HG03045 (cell line): ENCODE measurements around the gene PDCD2L.
"Not testable (repeated sequence)": the region's sequence is repeated elsewhere in the genome, so short reads cannot be mapped to it uniquely, and the experiment has no call there.

Experiments
- ATAC-seq: cut with Tn5 transposase; IDR thresholded peaks from one replicate; pipeline ENCODE4 v1.9.1; 2021; ENCODE audit warnings: mild to moderate bottlenecking, moderate library complexity; ENCODE audit not compliant: unreplicated experiment

Gene PDCD2L

GRCh38 chr19:34373601-34374288 is 30.5 kb upstream of the PDCD2L start:
- ATAC-seq = no peak

- no peak for ATAC-seq
Measured at GRCh38 chr19:34375598-34375997, 28.6 kb upstream of the PDCD2L start.

- no peak for ATAC-seq
Measured at GRCh38 chr19:34380639-34381241, 23.5 kb upstream of the PDCD2L start.

- no peak for ATAC-seq
Measured at GRCh38 chr19:34381399-34382251, 22.6 kb upstream of the PDCD2L start.

DNA sequence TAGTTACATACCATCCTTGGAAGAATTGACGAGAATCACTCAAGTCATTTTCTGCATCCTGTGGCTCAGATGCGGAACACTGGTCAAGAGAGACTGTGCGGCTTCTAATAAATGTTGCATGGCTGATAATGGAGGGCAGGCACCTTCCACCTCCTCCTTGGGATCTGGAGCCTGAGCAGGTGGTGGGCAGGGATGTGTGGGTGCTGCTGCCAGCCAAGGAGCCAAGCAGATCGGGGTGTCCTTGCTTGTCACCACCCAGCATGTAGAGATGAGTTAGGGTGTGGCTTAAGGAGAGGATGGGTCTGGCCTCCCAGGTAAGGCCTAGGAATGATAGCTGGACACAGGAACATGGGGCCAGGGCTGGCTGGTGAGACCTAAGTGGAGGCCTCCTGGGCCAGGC is 21.7 kb upstream of the PDCD2L start:
- ATAC-seq = no peak

DNA sequence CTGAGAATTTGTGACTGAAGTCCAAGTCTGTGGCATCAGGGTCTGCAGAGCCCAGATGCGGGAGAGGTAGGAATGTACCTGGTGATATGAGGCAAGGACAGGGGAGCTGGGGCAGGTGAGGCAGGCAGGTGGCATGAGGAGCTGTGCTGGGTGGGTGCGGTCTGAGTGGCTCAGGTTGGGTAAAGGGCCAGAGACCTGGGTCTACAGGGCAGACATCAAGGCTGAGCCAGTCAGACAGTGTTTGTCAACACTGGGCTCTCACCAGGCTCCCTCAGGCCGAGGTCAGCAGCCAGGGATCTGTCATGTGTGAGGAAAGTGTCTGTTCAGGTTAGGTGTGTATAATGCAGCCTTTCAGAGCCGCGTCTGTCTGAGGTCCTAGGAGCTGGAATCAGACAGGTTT is 20.6 kb upstream of the PDCD2L start:
- ATAC-seq = no peak

GRCh38 chr19:34386645-34387445 is 17.4 kb upstream of the PDCD2L start:
- no peak for ATAC-seq

GRCh38 chr19:34387446-34387810 is 16.8 kb upstream of the PDCD2L start:
- no peak for ATAC-seq

- ATAC-seq = not testable (repeated sequence)
Measured at GRCh38 chr19:34388745-34389144, 15.5 kb upstream of the PDCD2L start.

GRCh38 chr19:34391813-34392212 is 12.4 kb upstream of the PDCD2L start:
- no peak for ATAC-seq

GRCh38 chr19:34393031-34393430 is 11.2 kb upstream of the PDCD2L start:
- ATAC-seq = no peak

GRCh38 chr19:34393629-34394028 is 10.6 kb upstream of the PDCD2L start:
- no peak for ATAC-seq

DNA sequence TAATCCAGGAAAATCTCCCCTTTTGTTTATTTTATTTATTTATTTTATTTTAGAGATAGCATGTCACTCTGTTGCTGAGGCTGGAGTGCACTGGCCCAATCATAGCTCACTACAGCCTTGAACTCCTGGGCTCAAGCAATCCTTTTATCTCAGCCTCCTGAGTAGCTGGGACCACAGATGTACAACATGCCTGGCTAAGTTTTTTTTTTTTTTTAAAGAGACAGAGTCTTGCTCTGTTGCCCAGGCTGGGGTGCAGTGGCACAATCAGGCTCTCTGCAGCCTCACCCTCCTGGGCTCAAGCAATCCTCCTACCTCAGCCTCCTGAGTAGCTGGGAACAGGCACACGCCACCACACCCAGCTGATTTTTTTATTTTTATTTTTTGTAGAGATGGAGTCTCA is 6.3 kb upstream of the PDCD2L start:
- ATAC-seq = no peak

- no peak for ATAC-seq
Measured at GRCh38 chr19:34399886-34400285, 4.3 kb upstream of the PDCD2L start.

DNA sequence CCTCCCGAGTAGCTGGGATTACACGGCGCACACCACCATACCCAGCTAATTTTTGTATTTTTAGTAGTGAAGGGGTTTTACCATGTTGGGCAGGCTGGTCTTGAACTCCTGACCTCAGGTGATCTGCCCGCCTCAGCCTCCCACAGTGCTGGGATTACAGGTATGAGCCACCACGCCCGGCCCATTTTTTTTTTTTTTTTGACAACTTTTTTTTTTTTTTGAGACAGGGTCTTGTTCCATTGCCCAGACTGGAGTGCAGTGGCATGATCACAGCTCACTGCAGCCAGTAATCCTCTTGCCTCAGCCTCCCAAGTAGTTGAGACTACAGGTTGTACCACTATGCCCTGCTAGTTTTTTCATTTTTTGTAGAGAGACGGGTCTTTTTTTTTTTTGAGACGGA is 3.4 kb upstream of the PDCD2L start:
- ATAC-seq = not testable (repeated sequence)

- ATAC-seq = no peak
Measured at GRCh38 chr19:34402074-34402600, 2.1 kb upstream of the PDCD2L start.

GRCh38 chr19:34403784-34404108 is 453 bp upstream of the PDCD2L start:
- no peak for ATAC-seq

DNA sequence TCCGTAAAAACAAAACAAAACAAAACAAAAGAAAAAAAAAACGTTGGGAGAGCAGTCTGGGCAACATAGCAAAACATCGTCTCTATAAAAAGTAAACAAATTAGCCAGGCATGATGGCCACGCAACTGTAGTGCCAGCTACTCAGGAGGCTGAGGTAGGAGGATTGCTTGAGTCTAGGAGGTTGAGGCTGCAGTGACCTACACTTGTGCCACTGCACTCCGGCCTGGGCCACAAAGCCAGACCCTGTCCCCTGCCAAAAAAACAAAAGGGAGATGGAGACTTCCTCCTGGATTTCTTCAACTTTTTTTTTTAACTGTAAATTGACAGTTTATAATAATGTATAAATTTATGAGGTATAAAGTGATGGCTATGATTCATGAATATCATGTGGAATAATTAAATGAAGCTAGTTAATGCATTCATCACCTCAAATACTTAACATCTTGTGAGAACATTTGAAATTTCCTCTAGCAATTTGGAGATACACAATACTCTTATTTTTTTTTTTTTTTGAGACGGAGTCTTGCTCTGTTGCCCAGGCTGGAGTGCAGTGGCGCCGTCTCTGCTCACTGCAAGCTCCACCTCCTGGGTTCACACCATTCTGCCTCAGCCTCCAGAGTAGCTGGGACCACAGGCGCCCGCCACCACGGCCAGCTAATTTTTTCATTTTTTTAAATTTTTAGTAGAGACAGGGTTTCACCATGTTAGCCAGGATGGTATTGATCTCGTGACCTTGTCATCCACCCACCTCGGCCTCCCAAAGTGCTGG is 1.9 kb downstream of the PDCD2L start:
- ATAC-seq = no peak

GRCh38 chr19:34408411-34408810 is 4.2 kb downstream of the PDCD2L start:
- no peak for ATAC-seq
